Aorta (tissue), 5 donors: ENCODE results near the gene NFKB2. TPM values are rescaled to one million over a fixed set of nuclear protein-coding genes. Genes with fewer than 3 reads are reported as not detected.

ENCODE experiments used
- ATAC-seq: fragments of 200-7000 bp; cut with Tn5 transposase; one replicate; pipeline ENCODE4 v1.9.1; 2022; ENCODE audit warnings: moderate library complexity; ENCODE audit not compliant: low FRiP score
- DNase-seq, 2 donors: peaks; one replicate each; pipeline ENCODE4 v3.0.0-alpha.2; 2020
- H3K27ac ChIP-seq, 2 donors: one replicate each; pipeline ENCODE4 v1.5.1; 2013; ENCODE audit warnings: low read length in 2 of 2, mild to moderate bottlenecking in 2 of 2, moderate library complexity in 2 of 2, control low read depth in 1 of 2, inconsistent platforms in 1 of 2, low read depth in 1 of 2
- H3K27me3 ChIP-seq, 2 donors: one replicate each; pipeline ENCODE4 v1.6.1; 2013; ENCODE audit warnings: control low read depth in 1 of 2, low read length in 1 of 2, mild to moderate bottlenecking in 1 of 2, moderate library complexity in 1 of 2; ENCODE audit not compliant: insufficient read depth in 2 of 2, control insufficient read depth in 1 of 2
- H3K36me3 ChIP-seq, 2 donors: one replicate each; pipeline ENCODE4 v1.6.1; 2013; ENCODE audit warnings: control low read depth in 1 of 2, low read length in 1 of 2, mild to moderate bottlenecking in 1 of 2; ENCODE audit not compliant: insufficient read depth in 2 of 2, control insufficient read depth in 1 of 2
- H3K4me1 ChIP-seq, 2 donors: one replicate each; pipeline ENCODE4 v1.6.1; 2013; ENCODE audit warnings: low read length in 2 of 2, control low read depth in 1 of 2, mild to moderate bottlenecking in 1 of 2, moderate library complexity in 1 of 2; ENCODE audit not compliant: insufficient read depth in 2 of 2, control insufficient read depth in 1 of 2
- H3K4me3 ChIP-seq, 2 donors: one replicate each; pipeline ENCODE4 v1.5.1; 2013; ENCODE audit warnings: low read length in 2 of 2, control low read depth in 1 of 2, mild to moderate bottlenecking in 1 of 2
- H3K9me3 ChIP-seq: one replicate; pipeline ENCODE4 v1.6.1; 2013; ENCODE audit warnings: mild to moderate bottlenecking, low read length; ENCODE audit not compliant: control insufficient read depth
- WGBS, 2 donors: extraction: QIAGEN DNeasy Blood & Tissue Kit; methylation state at CpG; one replicate each; pipeline ENCODE4 v1.1.7; 2013; 5-methylcytosine and 5-hydroxymethylcytosine counted together
- intact Hi-C, 2 donors: fragments of 100-400 bp; cut with DNase I; formaldehyde crosslinking; loops; one replicate each; pipeline versions ENCODE4 v1.14.2 to v1.15.0; 2022
- polyA plus RNA-seq, 2 donors: library from polyadenylated mRNA; stranded (reverse); fragments of 200-250 nt; gene quantifications; one replicate each; pipeline ENCODE4 v1.2.3, GENCODE V29; 2013
- total RNA-seq, 2 donors: library from RNA; stranded (reverse); fragmentation: NEBNext Ultra II Directional; extraction: Animal tissue kit (Norgen Biotek cat#: 25700); gene quantifications; one replicate each; pipeline ENCODE4 v1.2.1, GENCODE V29; 2021
- donor health status: healthy with polysubstance abuse.
- donor health status: Bipolar disorder and iron deficiency.
- donor health status: DM: no; HTN: no; CAD: no.
- donor health status: DM: no; HTN: no; CAD: no.
- donor health status: DM: yes; HTN: yes; CAD: no.

The NFKB2 gene
- total and polyA plus RNA-seq, 4 donors = 9.8 to 63.3 (median 45.9) TPM

GRCh38 chr10:102402512-102402896, 7.0 kb downstream of the NFKB2 start:
- intact Hi-C loops = no loop called here
- no peak overlapping the region for H3K27ac ChIP-seq
- H3K4me3 ChIP-seq = no peak overlapping the region
- H3K4me1 ChIP-seq = no peaks in the 10 kb centered on the region
- no peaks in the 10 kb centered on the region for H3K27me3 ChIP-seq
- ATAC-seq (no peak), DNase-seq (no peak)
- no peaks in the 10 kb centered on the region for H3K36me3 ChIP-seq
- H3K9me3 ChIP-seq = no peaks in the 10 kb centered on the region
- WGBS, 2 donors = 86 to 90% methylated on average over 5 of the region's 5 CpGs

DNA sequence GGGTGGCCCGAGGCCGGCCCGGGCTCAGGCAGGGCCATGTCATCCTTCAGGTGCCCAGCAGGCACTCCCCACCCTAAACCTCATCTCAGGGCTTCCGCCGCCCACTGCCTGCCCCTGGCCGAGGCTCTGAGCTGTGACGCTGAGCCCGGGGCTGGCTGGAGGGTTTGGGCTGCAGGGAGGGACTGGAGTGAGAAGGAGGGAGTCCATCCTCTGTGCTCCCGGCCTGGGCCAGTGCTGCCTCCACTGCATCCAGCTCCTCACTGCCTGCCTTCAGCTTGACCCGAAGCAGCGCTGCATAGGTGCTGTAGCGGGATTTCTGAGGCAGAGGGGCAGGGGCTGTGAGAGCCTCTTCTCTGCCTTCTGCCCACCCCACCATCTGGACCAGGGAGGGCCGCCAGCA, 7.6 kb downstream of the NFKB2 start:
- H3K36me3 ChIP-seq = no peaks in the 10 kb centered on the region
- DNase-seq (no peak), ATAC-seq (no peak)
- no peaks in the 10 kb centered on the region for H3K4me1 ChIP-seq
- H3K9me3 ChIP-seq = no peaks in the 10 kb centered on the region
- no peak overlapping the region for H3K27ac ChIP-seq
- no peak overlapping the region for H3K4me3 ChIP-seq
- 86% methylated on average over 13 of the region's 13 CpGs for WGBS, 2 donors
- H3K27me3 ChIP-seq = no peaks in the 10 kb centered on the region
- intact Hi-C loops = no loop called here

DNA sequence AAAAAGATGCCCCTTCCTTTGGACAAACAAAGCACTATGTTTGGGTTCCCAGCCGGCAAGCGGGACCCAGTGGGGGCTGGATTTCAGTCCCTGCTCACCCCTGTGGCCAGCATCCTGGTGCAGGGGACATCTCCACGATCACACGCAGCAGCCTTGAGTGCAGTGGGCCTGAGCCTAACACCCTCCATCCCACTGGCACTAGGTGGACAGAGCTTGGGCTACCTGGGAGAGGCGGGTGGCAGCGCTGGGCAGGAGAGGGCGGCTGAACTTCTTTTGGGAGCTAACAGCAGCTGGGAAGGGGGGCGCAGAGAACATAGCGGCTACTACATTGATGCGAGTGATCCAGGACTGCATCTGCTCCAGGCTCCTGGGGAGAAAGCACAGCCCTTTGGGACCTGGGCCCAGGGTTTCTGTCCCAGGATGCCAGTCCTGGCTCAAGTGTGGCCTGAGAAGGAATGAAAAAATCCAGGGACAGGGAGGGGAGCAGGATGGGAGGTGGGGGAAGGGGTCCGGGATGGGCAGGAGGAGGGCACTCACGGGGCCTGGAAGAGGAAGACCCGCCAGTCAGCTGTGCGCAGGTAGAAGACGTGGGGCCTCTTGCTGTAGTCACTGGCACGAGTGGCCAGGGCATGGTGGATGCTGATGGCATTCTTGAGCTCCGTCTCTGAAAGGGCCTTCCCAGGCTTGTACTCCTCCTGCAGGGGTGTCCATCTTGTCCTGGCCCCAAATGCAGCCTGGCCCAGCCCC, 9.0 kb downstream of the NFKB2 start:
- 88 to 91% methylated on average over 16 to 17 of the region's 17 CpGs for whole genome bisulfite sequencing, 2 donors
- H3K36me3 ChIP-seq = no peaks in the 10 kb centered on the region
- no peak for ATAC-seq
- no peaks in the 10 kb centered on the region for H3K4me1 ChIP-seq
- intact Hi-C loops = no loop called here
- no peaks in the 10 kb centered on the region for H3K27me3 ChIP-seq
- no peak overlapping the region for H3K27ac ChIP-seq
- no peaks in the 10 kb centered on the region for H3K9me3 ChIP-seq
- DNase-seq = peak in 1 of 2 donors; percentile 29
- no peak overlapping the region for H3K4me3 ChIP-seq

DNA sequence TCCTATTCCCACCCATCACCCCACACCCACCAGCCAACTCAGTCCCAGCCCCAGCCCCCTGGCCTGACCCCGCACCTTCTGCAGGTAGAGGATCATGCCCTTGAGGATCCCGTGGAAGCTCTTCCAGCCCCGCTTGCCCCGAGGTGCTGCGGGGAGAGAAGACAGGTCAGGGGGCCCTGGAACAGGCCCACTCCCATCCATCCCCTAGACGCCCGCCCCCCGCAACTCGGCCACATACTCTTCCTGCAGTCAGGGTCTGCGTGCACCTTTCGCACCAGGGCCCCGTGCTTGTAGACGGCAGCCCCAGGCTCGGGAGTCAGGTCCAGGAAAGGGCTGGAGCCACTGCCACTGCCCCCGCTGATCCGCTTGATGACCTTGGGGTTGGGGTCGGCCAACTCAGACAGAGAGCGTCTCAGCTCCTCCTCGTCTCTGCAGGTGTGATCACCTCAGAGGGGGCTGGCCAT, 9.6 kb downstream of the NFKB2 start:
- no peak overlapping the region for H3K4me3 ChIP-seq
- WGBS, 2 donors = 85 to 87% methylated on average over 19 of the region's 19 CpGs
- DNase-seq (no peak), ATAC-seq (no peak)
- no peaks in the 10 kb centered on the region for H3K4me1 ChIP-seq
- H3K9me3 ChIP-seq = no peaks in the 10 kb centered on the region
- H3K27me3 ChIP-seq = no peaks in the 10 kb centered on the region
- no peaks in the 10 kb centered on the region for H3K36me3 ChIP-seq
- no peak overlapping the region for H3K27ac ChIP-seq
- intact Hi-C loops = no loop called here

DNA sequence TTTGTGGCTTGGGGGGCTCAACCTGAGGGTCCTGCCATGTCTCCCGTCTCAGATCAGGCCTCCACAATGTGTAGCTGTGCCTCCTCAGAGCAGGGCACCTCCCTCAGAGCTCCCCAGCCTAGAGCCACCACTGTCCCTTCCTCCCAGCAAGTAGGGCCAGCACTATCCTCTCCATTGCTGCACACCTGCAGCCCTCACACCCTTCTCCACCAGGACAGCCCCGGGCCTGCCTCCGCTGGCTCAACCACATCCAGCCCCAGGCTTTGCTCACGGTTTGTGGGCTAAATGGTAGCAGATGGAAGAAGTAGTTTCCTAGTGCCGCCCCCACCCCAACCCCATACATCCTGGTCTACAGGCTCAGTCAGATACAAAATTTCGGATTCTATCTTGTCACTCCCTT, 10.1 kb downstream of the NFKB2 start:
- ATAC-seq (no peak), DNase-seq (no peak)
- Histone ChIP-seq H3K36me3 (no peaks in the 10 kb centered on the region), H3K27ac (no peak overlapping the region), H3K9me3 (no peaks in the 10 kb centered on the region), H3K27me3 (no peaks in the 10 kb centered on the region), H3K4me1 (no peaks in the 10 kb centered on the region), H3K4me3 (no peak overlapping the region)
- 79 to 88% methylated on average over 6 of the region's 6 CpGs for WGBS, 2 donors
- intact Hi-C loops = no loop called here

DNA sequence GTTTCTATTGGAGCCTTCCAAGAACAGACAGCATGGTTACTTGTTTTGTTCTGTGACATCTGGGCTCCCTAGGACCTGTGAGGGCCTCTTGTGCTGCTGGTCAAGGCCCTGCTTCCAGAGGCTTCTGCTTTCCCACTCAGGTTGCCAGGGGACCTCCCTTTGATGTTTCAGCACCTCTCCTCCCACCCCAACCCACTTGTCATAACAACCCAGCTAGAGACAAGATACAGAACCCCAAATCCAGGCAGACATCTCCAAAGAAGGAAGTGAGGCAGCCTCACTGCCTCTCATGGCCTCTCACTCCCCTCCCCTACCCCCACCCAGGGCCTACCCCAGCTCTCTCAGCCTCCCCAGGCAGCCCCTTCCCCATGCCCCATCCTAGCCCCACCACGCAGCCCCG, 11.3 kb downstream of the NFKB2 start:
- Histone ChIP-seq H3K4me1 (no peaks in the 10 kb centered on the region), H3K4me3 (no peak overlapping the region), H3K9me3 (no peaks in the 10 kb centered on the region), H3K36me3 (no peaks in the 10 kb centered on the region), H3K27me3 (no peaks in the 10 kb centered on the region), H3K27ac (no peak overlapping the region)
- intact Hi-C loops = no loop called here
- DNase-seq (no peak), ATAC-seq (no peak)
- WGBS, 2 donors = 96 to 100% methylated on average over 2 of the region's 2 CpGs

GRCh38 chr10:102407425-102408130, 12.1 kb downstream of the NFKB2 start:
- H3K27ac ChIP-seq = no peak overlapping the region
- H3K27me3 ChIP-seq = no peaks in the 10 kb centered on the region
- ATAC-seq = no peak
- DNase-seq = no peak
- H3K9me3 ChIP-seq = no peaks in the 10 kb centered on the region
- no peak overlapping the region for H3K4me3 ChIP-seq
- intact Hi-C loops = no loop called here
- no peaks in the 10 kb centered on the region for H3K36me3 ChIP-seq
- H3K4me1 ChIP-seq = no peaks in the 10 kb centered on the region
- WGBS, 2 donors = 86% methylated on average over 13 of the region's 13 CpGs

DNA sequence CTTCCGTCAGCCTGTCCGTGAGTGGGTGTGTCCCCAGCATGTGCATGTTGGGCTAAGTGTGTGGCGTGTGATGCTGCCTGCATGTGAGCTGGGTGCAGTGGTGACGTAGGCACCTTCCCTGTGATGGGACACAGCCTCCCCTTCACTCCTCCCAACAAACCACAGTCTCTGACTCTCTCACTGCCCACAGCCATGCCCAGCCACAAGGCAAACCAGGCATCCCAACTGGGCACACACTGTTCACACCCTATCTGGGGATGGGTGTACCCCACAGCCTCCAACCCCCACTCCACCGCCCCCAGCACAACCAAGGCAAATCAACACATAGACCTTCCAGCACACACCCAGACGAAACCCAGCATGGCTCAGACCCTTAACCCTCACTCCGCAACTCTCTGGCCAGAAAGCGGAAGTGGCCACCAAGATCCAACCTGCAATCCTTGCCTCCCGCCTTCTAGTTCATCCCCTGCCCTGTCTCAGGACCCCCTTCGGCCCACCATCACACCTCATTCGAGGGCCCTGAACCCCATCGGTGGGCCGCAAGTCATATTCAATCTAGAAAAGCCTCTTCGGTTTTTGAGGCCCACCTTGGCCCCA, 12.7 kb downstream of the NFKB2 start:
- intact Hi-C loops = no loop called here
- no peaks in the 10 kb centered on the region for H3K27me3 ChIP-seq
- H3K27ac ChIP-seq = no peak overlapping the region

More for the DNA sequence above, 12.7 kb downstream of the NFKB2 start:
- no peak overlapping the region for H3K4me3 ChIP-seq
- ATAC-seq = no peak
- H3K4me1 ChIP-seq = no peaks in the 10 kb centered on the region
- H3K36me3 ChIP-seq = no peaks in the 10 kb centered on the region
- no peak for DNase-seq
- H3K9me3 ChIP-seq = no peaks in the 10 kb centered on the region
- WGBS, 2 donors = 67 to 69% methylated on average over 14 of the region's 14 CpGs
